Gastrocnemius medialis (tissue), 4 donors: ENCODE results near the gene PIK3IP1.

Experiments used
- CTCF ChIP-seq, 5 experiments: fragments of 450-650 bp in 3 of 5; fragments of 200-600 bp in 2 of 5; sonication (generic) in 2 of 5; IDR thresholded peaks in 4 of 5; conservative IDR thresholded peaks in 1 of 5; 1 replicate in 4 of 5; 2 replicates in 1 of 5; pipeline ENCODE4 v1.5.1; 2016 to 2019; ENCODE audit warnings: antibody characterized with exemption in 5 of 5, mild to moderate bottlenecking in 3 of 5, moderate library complexity in 3 of 5
- POLR2A ChIP-seq, 2 donors: fragments of 450-650 bp; IDR thresholded peaks; one replicate each; pipeline ENCODE4 v1.6.1; 2017; ENCODE audit warnings: antibody characterized with exemption in 2 of 2, mild to moderate bottlenecking in 2 of 2, moderate library complexity in 2 of 2

- TF ChIP-seq CTCF (IDR thresholded peaks at IDR 0.05 in 4 of 5, conservative IDR thresholded peaks at IDR 0.05 in 1 of 5), result no peak
- TF ChIP-seq POLR2A (IDR thresholded peaks at IDR 0.05), result no peak
These were observed 17.3 kb downstream of the PIK3IP1 start for GRCh38 chr22:31275018-31275417.
